Epidermal melanocyte (primary cell): ENCODE results near the gene CDH4.

Experiments used
- DNase-seq: peaks from one replicate; pipeline ENCODE4 v3.0.0; 2011; ENCODE audit warnings: low spot score; ENCODE audit not compliant: insufficient read length

Gene CDH4

GRCh38 chr20:61835301-61835700 is 583.2 kb downstream of the CDH4 start:
- DNase-seq = no peak

GRCh38 chr20:61835791-61836350 is 583.8 kb downstream of the CDH4 start:
- no peak for DNase-seq

- DNase-seq = no peak
These were observed 585.1 kb downstream of the CDH4 start for GRCh38 chr20:61837200-61837599.

- no peak for DNase-seq
These were observed 587.3 kb downstream of the CDH4 start for GRCh38 chr20:61839223-61839911.

- no peak for DNase-seq
These were observed 588.1 kb downstream of the CDH4 start for GRCh38 chr20:61839912-61840778.

- no peak for DNase-seq
These were observed 588.9 kb downstream of the CDH4 start for GRCh38 chr20:61840779-61841455.

- DNase-seq = no peak
These were observed 589.5 kb downstream of the CDH4 start for GRCh38 chr20:61841551-61841950.

GRCh38 chr20:61841966-61842365 is 589.9 kb downstream of the CDH4 start:
- DNase-seq = no peak

GRCh38 chr20:61844621-61845020 is 592.6 kb downstream of the CDH4 start:
- DNase-seq = no peak

GRCh38 chr20:61845233-61845671 is 593.2 kb downstream of the CDH4 start:
- DNase-seq = no peak

GRCh38 chr20:61846074-61846473 is 594.0 kb downstream of the CDH4 start:
- no peak for DNase-seq

GRCh38 chr20:61846741-61847419 is 594.8 kb downstream of the CDH4 start:
- DNase-seq = no peak

GRCh38 chr20:61847420-61847748 is 595.3 kb downstream of the CDH4 start:
- no peak for DNase-seq

- no peak for DNase-seq
These were observed 595.9 kb downstream of the CDH4 start for GRCh38 chr20:61847986-61848385.

- DNase-seq = no peak
These were observed 596.8 kb downstream of the CDH4 start for GRCh38 chr20:61848851-61849250.

- no peak for DNase-seq
These were observed 597.3 kb downstream of the CDH4 start for GRCh38 chr20:61849376-61849775.

GRCh38 chr20:61849822-61850221 is 597.8 kb downstream of the CDH4 start:
- DNase-seq = no peak

GRCh38 chr20:61850457-61850856 is 598.4 kb downstream of the CDH4 start:
- no peak for DNase-seq

GRCh38 chr20:61850926-61851900 is 599.2 kb downstream of the CDH4 start:
- DNase-seq = no peak
